NCI-H2081 (cell line): ENCODE measurements around the gene LTK.

ENCODE experiments used
- DNase-seq, 2 experiments: peaks; one replicate each; lab custom pipeline; 2025; lab: John Stamatoyannopoulos, UW

Gene LTK

DNA sequence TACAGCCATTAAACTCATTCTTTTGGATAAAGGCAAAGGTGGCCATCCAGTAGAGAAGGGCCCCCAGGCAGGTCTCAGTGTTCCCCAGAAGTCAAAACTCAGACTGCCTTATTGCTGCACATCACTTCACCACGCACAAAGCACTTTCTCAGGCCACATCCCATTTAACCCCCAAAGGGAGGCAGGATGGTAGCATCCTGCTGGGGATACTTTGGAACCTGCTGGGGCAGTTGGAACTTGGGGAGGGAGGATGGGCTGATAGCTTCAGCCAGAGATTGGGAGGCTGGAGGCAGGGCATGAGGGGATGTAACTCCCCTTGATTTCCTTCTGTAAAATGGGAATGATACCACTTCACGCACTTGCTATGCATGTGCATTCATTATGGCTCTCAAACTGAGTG, 15.0 kb downstream of the LTK start:
- no peak for DNase-seq

DNA sequence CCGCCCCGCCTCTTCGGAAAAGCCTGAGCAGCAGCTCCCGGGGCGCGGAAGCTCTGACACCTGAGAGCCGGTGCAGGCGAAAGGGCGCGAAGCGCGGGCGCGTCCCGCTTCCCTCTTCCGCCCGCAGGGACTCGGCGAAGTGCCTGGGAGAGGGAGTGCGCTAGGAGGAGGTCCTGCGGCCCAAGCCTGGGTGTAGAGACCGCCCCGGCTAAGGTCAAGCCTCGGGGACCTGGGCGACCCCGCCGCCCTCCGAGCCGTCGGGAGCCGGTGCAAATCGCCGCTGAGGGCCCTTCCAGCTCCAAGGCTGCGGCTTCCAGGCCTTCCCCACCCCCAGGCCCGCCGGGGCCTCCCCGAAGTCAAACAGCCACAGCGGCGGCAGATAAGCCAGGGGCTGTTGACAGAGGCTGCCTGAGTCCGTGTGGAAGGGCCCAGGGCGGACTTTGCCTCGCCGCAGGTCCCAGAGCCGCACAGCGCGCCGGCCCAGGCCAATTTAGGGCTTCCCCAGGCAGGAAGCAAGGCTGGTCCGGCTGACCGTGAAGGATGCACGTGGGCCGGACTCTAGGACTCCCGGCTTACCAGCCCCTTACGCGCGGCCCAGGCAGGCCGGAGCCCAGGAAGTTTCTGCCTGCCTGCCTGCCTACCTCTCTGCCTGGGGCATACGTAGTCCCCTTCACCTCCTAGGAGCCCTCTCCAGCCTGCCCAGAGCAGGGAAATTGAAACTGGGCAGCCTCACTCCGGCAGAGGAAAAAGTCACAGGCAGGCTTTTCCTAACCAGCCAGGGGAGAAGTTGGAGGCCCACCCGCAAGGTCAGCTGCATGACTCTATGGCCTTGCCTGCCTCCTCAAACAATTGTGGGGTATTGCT, 17.7 kb downstream of the LTK start:
- no peak for DNase-seq

DNA sequence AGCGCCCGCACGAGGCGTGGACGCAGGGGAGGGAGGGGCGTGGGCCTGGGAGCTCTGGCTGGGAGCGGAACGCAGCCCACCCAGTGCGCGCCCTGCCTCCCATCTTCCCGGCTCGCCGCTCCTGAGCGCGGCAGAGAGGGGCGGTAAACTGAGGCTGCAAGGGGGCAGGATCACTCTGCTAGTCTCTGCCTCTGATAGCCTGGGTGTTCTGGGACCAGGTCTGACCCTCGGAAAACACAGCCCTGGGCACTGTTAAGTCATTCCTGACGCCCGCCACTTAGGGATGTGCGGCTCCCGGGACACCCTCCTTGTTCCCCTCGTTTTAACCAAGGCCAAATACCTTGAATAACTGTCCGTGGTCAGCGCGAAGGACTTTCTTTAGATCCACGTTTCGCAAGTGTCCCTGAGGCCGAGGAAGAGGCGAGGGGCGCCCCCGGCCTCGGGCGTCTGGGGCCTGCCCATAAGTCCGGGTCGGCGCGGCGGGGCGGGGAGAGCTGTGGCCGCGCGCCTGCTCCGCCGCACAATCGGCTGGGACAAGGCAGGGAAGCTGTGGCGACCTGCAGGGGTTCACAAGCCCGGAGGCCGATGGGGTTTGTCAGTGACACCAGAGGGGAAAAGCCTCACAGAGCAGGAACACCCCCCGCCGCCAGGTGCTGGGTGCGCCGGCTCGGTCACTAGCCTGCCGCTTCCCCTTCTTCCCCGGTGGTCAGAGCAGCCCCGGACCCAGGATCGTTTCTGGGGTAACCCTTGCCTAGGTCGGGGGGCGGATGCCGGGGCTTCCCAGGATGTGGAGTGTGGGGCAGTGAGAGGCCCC, 18.5 kb downstream of the LTK start:
- no peak for DNase-seq

DNA sequence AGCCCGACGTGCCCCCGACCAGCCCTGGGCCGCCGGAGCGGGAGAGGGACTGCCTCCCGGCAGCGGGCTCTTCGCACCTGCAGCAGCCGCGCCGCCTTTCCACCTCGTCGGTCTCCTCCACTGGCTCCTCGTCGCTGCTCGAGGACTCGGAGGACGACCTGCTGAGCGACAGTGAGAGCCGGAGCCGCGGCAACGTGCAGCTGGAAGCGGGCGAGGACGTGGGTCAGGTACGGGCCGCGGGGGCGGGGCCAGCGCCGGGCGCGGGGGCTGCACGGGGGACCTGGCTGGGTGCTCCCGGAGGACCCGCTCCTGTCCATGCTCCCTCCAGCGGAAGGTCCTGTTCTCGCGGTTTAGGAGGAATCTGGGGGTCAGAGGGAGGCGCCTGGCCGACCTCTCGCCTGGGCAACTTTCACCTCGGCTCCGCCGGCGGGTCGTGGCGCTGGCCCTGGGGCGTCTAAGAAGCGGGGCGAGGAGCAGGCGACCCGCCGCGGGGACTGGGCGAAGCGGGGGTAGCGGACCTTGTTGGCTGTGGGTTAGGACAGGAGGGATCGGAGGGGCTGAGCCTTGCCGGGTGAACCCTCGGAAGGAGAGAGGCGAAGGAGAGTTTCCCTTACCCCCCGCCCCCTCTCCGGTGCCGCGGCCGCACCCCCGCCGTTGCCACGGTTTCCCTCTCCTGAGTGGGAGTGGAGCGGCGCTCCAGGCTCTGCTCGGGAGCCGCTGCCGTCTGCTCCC, 19.3 kb downstream of the LTK start:
- peak; percentile 23 to 42 for DNase-seq

DNA sequence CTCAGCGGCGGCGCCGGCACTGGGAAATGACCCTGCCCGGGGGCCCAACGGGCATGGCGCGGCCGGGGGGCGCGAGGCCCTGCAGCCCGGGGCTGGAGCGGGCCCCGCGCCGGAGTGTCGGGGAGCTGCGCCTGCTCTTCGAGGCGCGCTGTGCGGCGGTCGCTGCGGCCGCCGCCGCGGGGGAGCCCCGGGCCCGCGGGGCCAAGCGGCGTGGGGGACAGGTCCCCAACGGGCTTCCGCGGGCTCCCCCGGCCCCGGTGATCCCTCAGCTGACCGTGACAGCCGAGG, 19.8 kb downstream of the LTK start:
- no peak for DNase-seq

DNA sequence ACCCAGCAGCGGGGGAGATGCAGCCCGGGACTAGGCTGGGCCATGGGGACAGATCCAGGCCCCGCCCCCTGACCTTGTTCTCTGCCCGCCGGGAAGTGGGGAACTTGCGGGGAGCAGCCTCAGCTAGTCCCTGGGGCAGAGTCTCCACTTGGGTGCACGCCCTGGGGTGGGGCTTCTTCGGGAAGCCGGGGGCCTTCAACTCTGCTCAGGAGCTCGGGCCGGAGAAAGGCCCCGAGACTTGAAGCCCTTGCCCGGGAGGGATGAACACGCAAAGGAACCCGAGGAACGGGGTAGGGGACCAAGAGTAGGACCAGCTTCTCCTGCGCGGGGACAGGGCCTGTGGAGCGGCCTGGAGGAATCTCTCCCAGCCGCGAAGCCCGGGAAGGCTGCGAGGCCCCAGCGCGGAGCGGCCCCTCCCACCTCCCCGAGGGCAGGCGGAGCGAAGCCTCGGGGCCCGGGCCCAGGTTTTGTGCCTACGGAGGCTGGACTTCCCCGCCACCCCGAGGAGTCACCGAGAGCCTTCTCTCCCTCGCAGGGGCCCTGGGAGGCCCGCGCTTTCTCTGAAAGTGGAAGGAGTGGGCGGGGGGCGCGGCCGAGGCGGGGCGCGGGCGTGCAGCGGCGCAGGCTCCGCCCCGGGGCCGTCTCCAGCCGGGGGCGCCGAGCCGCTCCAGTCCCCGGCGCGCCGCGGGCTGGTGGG, 20.3 kb downstream of the LTK start, which contains the start of gene ITPKA:
TSS of gene ITPKA (plus strand) at position 670 of the 697 bp plus-strand sequence. CDS start 54 bp downstream, outside the sequence.
- peak; percentile 15 to 50 for DNase-seq

DNA sequence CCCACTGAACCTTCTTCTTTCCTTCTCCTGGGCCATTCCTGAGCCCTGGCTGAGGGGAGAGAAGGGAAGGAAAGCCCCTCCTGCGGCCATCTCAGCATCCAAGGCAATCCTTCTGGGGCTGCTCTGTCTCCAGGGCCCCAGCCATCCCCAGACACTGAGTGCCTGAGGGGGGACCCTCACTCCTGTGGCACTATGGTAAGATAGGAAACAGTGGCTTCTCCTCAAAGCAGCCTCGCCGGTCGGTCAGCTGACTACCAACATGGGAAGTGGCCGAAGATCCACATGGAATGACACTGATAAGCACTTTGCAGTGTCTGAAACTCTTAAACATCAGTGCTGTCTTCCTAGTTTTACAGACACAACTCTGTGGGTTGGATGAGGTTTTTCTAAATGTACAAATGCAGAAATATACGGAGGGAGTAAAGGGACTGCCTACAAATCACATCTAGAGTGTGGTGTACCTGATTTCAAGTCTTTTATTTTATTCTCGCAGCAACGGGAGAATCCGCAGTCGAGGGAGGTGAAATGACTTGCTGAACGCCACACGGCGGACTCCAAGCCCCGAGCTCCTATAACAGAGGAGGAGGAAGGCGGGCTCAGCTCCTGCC, 20.9 kb downstream of the LTK start:
- DNase-seq = no peak

DNA sequence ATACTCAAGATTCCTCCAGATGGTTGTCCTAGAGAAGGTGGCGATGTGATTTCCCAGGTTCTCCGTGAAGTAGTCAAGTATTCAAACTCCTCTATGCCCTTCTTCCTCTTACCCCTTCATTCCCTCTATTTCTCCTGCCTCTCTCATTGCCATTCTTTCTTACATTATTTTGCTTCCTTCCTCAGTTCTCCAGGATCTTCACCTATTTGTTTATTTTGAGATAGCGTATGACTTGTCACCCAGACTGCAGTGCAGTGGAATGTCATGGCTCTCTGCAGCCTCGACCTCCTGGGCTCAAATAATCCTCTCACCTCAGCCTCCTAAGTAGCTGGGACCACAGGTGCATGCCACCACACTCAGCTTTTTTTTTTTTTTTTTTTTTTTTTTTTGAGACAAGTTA, 21.7 kb downstream of the LTK start:
- DNase-seq = no peak

DNA sequence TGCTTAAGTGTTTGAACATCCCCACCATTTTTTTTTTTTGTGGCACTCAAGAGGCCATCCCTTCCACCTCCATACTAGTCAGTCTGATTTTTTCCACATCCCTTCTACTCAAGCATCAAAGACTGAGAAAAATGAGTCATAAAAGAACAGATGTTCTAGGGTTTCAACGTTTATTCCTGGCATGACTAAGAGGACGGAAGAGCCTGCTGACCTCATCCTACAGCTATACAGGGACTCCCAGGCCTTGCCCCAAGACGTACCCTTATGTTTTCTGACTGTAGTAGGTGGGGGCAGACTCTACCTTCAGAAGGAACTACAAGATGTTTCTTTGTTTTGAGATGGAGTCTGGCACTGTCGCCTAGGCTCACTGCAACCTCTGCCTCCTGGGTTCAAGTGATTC, 23.3 kb downstream of the LTK start:
- DNase-seq = no peak

DNA sequence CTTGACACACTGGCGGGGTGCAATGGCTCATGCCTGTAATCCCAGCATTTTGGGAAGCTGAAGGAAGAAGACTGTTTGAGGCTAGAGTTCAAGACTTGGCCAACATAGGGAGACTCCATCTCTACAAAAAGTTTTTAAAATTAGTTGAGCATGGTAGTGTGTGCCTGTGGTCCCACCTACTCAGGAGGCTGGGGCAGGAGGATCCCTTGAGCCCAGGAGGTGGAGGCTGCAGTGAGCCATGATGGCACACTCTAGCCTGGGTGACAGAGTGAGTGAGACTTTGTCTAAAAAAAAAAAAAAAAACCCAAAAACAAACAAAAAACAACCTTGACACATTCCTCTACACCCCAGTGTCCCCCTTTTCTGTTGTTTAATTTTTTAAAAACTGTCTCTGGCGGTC, 24.0 kb downstream of the LTK start:
- no peak for DNase-seq

DNA sequence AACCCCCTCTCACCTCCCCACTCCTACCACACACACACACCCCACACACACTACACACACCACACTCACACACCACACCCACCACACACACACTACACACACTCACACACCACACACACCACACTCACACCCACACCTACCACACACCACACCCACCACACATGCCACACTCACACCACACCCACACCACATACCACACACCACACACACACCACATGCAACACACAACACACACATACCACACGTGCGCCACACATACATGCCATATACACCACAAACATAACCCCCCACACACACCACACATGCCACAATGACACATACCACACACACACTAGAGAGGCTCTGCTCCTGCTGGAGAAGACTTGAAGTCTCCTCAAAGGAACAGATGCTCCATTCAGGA, 25.8 kb downstream of the LTK start:
- no peak for DNase-seq

DNA sequence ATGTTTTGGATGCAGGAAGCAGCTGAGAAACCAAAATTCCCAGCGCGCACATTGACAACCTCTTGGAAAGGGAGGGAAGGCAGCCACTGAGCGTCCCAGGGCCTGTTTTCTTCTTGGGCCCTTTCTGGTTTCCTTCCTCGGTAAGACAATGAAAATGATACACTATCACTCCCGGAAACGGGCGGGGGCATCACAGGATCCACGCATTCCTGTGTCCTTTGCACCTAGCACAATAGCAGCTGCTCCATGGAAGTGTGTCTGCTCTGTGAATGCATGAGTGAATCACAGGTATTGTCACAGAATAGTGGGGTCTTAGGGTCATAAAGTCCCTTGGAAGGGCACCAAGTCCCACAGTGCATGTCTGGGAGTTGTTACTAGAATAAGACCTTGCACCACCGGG, 26.2 kb downstream of the LTK start:
- DNase-seq = no peak

DNA sequence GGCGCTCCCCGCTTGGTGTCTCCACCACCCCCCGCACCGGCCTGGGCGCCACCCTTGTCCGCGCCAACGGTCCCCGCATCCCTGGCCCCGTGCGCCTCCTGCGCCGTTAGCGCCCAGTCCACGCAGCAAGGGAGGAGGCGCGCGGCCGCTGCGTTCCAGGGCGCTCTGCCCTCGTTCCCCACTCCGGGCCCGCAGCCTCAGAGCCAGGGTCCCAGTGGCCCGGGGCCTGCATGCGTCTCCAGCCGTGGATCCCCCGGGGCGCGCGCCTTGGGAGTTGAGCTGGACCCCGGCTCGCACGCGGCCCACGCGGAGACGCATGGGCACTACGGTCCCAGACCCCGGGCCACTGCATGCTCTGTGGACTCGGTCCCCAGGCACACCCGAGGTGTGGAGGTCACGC, 27.3 kb downstream of the LTK start:
- no peak for DNase-seq

DNA sequence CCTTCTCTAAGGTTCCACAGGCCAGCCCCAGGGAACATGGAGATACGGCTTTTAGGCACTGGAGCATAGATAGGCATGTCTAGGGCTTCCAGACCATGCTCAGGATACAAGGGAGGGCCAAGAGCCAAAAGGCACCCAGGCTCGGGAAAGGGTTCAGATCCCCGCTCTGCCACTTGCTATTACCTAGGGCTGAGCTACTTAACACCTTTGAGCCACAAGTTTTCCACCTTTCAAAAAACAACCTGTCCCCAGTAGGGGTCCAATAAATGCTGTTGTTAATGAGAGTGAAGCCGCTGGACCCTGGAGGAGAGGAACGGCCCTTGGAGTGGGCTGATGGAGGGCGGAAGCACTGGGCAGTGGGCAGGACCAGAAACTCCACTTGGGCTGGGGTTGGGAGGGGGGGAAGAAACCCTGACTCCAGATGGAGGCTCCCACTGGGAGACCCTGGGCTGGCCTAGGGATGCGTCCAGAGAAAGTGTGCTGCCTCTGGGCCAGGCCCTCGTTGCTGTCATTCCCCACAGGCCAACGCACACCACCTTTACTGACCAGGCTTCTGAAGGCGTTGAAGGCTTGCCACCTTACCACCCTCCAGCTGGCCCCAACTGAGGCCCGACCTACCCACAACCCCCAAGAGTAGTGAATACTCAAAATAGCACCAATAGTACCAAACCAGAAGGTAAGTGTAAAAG, 28.5 kb downstream of the LTK start:
- DNase-seq = no peak

DNA sequence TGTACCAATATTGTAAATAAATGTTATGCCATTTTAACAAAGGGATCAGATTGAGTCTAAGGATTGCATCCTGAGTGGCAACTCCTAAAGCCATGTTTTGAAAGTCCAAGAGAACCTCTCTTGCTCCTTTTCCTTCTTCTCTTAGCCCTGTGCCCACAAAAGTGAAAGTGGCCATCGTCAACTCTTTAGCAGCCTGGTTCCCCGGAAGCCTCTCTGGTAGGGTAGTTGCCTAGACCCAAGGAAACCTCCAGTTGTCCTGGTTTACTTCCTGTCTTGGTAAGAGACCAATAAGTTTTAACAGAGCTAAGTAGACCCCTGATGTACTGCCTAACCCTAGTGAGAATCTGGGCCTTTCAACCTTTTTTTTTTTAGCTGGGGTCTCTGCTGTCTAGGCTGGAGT, 30.1 kb downstream of the LTK start:
- DNase-seq = no peak

DNA sequence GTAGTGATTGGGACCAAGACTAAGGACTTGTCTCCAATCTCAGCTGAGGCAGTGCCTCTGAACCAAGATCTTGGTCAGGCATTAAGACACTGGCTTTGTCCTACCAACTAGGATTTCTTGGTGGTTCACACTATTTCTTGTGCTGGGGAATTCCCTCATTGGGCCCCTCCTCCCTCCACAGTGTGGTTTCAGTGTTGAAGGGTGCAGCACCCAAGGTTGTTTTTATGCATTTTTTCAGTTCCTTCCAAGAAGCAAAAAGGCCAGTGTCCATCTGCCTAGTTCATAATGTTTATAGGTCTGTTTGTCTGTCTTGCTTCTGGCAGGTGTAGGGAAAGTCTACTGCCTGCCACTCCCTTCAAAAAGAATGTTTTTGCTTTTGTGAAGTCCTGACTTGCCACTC, 30.5 kb downstream of the LTK start:
- DNase-seq = no peak

DNA sequence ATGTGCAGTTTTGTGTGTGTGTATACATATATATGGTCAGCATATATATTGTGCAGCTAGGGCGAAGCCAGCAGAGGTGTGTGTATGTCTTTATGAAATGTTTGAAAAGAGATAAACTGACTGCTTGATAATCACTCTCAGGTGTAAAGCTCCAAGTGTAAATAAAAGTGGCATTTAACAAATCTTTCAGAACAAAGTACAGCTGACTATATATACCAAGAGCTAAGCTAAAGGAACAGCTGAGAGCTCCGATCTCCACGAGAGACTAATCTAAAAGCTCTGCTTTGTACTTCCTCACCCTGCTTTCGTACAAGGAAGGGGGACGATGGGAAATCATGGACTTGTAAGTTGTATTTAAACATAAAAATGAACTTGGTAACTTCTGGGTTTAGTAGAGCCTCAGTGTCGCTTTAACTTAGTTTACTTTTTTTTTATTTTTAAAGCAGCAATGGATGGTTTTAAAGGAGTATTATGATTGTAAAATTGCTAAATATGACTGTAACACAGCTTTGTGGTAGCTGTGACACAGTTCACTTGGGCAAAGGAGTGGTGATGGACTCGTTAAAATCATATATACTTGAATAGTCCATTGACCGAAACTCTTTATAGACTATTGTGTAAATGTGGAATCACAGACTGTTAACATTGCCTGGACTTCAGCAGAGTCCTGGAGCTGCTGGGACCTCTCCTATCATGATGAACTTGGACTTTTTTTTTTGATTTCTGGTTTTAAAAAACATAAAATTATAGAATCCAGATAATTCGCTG, 31.3 kb downstream of the LTK start:
- no peak for DNase-seq

DNA sequence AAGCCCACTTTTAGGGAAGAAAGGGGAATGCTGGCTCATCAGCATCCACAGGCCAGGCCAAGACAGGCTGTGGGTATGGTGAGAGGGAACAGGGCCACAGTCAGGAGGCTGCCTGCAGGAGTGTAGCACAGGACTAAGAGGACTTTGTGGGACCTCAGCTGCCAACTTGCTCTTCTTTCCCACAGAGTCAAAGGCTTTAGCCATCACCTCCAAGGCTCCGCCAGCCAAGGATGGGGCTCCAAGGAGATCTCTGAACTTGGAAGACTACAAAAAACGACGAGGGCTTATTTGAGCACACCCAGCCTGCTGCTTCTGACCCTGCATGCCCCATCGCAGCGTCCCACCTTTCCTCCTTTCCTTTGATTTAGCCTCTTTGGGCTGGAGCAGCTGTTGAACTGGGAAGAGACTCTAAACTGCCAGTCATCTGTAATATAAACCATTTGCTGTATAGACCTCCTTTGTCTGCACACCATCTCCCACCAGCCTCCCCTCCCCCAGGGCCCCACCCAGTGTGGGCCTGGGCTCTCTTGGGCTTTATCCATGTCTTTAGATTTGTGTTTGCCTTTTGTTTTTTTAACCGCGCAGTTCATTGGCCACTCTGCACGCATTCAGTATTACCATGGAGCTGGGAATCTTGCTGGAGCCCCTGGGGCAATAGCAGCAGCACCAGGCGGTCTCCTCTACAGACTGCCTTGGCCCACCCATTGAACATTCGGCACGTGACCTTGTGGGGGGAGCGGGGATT, 33.1 kb downstream of the LTK start:
- DNase-seq = no peak

DNA sequence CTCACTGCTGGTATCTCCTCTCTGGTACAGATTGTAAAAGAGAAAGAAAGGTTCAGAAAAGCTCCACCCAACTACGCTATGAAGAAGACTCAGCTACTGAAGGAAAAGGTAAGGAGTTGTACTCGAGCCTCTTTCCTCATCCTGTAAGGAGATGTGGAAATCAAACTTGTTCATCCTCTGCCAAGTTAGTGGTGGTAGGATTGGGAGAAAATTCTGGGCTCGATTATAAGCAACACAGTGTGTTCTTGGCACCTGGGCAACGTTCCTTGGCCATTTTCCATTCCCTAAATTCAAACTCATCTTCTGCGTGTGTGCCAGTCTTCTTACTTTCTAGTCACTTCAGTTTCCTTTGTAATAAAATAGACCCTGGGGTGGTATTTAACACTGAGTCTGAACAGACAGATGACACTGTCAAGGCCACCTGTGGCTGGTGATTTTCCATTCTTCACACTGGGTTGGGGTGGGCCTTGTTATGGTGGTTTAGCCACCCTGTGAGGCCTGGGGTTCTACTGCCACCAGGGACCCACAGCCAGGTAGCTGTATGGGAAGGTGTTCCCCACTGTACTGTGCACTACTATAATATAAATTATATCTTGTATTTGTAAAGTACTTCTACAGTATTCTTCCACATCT, 37.1 kb downstream of the LTK start:
- no peak for DNase-seq
